ENCODE results near the gene ZNF227. TPM values are rescaled to one million over a fixed set of nuclear protein-coding genes. Genes with fewer than 3 reads are reported as not detected.

The ZNF227 gene
- 8.1 and 10.4 TPM in 2 replicates for total RNA-seq

GRCh38 chr19:44212250-44212865 lies at the start of gene ZNF227:
Gene ZNF227, plus strand, starts transcription at chr19:44212532. Its CDS starts 5,261 bp downstream, at chr19:44217793.

GRCh38 chr19:44164673-44165512 lies 47.4 kb upstream of the ZNF227 start, which contains the start of gene ZNF226:
Gene ZNF226, plus strand, starts transcription at chr19:44165100. Its CDS starts 4,981 bp downstream, at chr19:44170081.

Other genes starting within 250 kb of the ZNF227 start
- 3.2 and 5.3 TPM in 2 replicates for gene ZNF155, start 228.3 kb upstream of the ZNF227 start, total RNA-seq
- gene ZNF230, start 209.6 kb upstream of the ZNF227 start, total RNA-seq: 1.5 and 2.5 TPM in 2 replicates
- 3.4 and 3.6 TPM in 2 replicates for gene ZNF222, start 187.2 kb upstream of the ZNF227 start, total RNA-seq
- 3.1 and 3.9 TPM in 2 replicates for gene ZNF223, start 160.5 kb upstream of the ZNF227 start, total RNA-seq
- gene ZNF284, start 140.4 kb upstream of the ZNF227 start, total RNA-seq: 2.4 and 4.0 TPM in 2 replicates
- gene ZNF224, start 118.2 kb upstream of the ZNF227 start, total RNA-seq: 7.0 and 32.3 TPM in 2 replicates
- 3.4 and 6.3 TPM in 2 replicates for gene ZNF225, start 99.1 kb upstream of the ZNF227 start, total RNA-seq
- gene ZNF234, start 71.0 kb upstream of the ZNF227 start, total RNA-seq: 4.2 and 5.3 TPM in 2 replicates
- 23.7 and 23.8 TPM in 2 replicates for gene ZNF226, start 47.4 kb upstream of the ZNF227 start, total RNA-seq
- gene ZNF233, start 47.4 kb downstream of the ZNF227 start, total RNA-seq: not detected in 2 replicates
- gene ZNF235, start 92.5 kb downstream of the ZNF227 start, total RNA-seq: 1.4 and 1.5 TPM in 2 replicates
- gene ZNF112, start 144.1 kb downstream of the ZNF227 start, total RNA-seq: 4.4 and 16.8 TPM in 2 replicates
- gene ZNF285, start 189.1 kb downstream of the ZNF227 start, total RNA-seq: 1.6 and 3.2 TPM in 2 replicates
- gene ZNF229, start 235.9 kb downstream of the ZNF227 start, total RNA-seq: 7.0 and 7.4 TPM in 2 replicates